Natural killer cell (primary cell): ENCODE results near the gene ZC3H6. TPM values are rescaled to one million over a fixed set of nuclear protein-coding genes. Genes with fewer than 3 reads are reported as not detected.

Experiments
- ATAC-seq, 3 donors: fragments of 150-1000 bp in 2 of 3; fragments of 200-7000 bp in 1 of 3; cut with Tn5 transposase; 1 replicate in 1 of 3; 2 replicates in 2 of 3; pipeline ENCODE4 v1.10.0; 2021; ENCODE audit warnings: mild to moderate bottlenecking in 2 of 3, moderate library complexity in 2 of 3
- DNase-seq, 2 donors: peaks; one replicate each; pipeline versions ENCODE4 v3.0.0 to v3.0.0-alpha.2; 2013 to 2021; ENCODE audit warnings: mixed read lengths in 1 of 2
- H3K27ac ChIP-seq: one replicate; pipeline ENCODE4 v1.5.1; 2013; ENCODE audit warnings: mild to moderate bottlenecking, low read length
- H3K27me3 ChIP-seq: one replicate; pipeline ENCODE4 v1.6.1; 2013; ENCODE audit warnings: low read length; ENCODE audit not compliant: control insufficient read depth, insufficient read depth
- H3K36me3 ChIP-seq: one replicate; pipeline ENCODE4 v1.6.1; 2013; ENCODE audit warnings: low read length; ENCODE audit not compliant: control insufficient read depth, insufficient read depth
- H3K4me1 ChIP-seq: one replicate; pipeline ENCODE4 v1.6.1; 2013; ENCODE audit warnings: low read length; ENCODE audit not compliant: control insufficient read depth, insufficient read depth
- H3K4me3 ChIP-seq: one replicate; pipeline ENCODE4 v1.5.1; 2013; ENCODE audit warnings: low read length
- H3K9me3 ChIP-seq: one replicate; pipeline ENCODE4 v1.6.1; 2013; ENCODE audit warnings: low read length; ENCODE audit not compliant: control insufficient read depth, insufficient read depth
- H3K27ac Mint-ChIP-seq, 2 donors: one replicate each; pipeline ENCODE4 v1.8.0; 2022; ENCODE audit warnings: mild to moderate bottlenecking in 2 of 2, mixed read lengths in 2 of 2, moderate library complexity in 1 of 2
- H3K27me3 Mint-ChIP-seq, 2 donors: one replicate each; pipeline ENCODE4 v1.8.0; 2022; ENCODE audit warnings: low read depth in 2 of 2, mixed read lengths in 2 of 2
- H3K36me3 Mint-ChIP-seq: one replicate; pipeline ENCODE4 v1.8.0; 2022; ENCODE audit warnings: mixed read lengths
- H3K4me1 Mint-ChIP-seq, 2 donors: one replicate each; pipeline ENCODE4 v1.8.0; 2022; ENCODE audit warnings: mixed read lengths in 2 of 2
- H3K4me3 Mint-ChIP-seq: one replicate; pipeline ENCODE4 v1.8.0; 2022; ENCODE audit warnings: mild to moderate bottlenecking, moderate library complexity, mixed read lengths
- H3K9me3 Mint-ChIP-seq, 2 donors: one replicate each; pipeline ENCODE4 v1.8.0; 2022; ENCODE audit warnings: mixed read lengths in 2 of 2
- WGBS: methylation state at CpG from one replicate; pipeline ENCODE4 v1.1.7; 2013; ENCODE audit warnings: missing lambda C conversion rate; ENCODE audit not compliant: insufficient coverage; 5-methylcytosine and 5-hydroxymethylcytosine counted together
- intact Hi-C: fragments of 100-400 bp; cut with micrococcal nuclease; formaldehyde crosslinking; loops from one replicate; pipeline ENCODE4 v1.14.2; 2022
- total RNA-seq, 4 donors: library from RNA; stranded (reverse); fragments of 120-200 nt in 1 of 4; gene quantifications; one replicate each; pipeline versions ENCODE4 v1.2.3 to v1.2.4, GENCODE V29; 2013 to 2022
- TF ChIP-seq, protein P1 (sequence below): fragments of 200-600 bp; IDR thresholded peaks from one replicate; pipeline ENCODE4 v1.8.0; 2022; ENCODE audit warnings: antibody characterized with exemption

Gene ZC3H6
- total RNA-seq, 3 donors from 2014 or later (not counting 1 experiment from before 2014, with no cell fraction given) = 13.1 to 17.3 (median 15.3) TPM

DNA sequence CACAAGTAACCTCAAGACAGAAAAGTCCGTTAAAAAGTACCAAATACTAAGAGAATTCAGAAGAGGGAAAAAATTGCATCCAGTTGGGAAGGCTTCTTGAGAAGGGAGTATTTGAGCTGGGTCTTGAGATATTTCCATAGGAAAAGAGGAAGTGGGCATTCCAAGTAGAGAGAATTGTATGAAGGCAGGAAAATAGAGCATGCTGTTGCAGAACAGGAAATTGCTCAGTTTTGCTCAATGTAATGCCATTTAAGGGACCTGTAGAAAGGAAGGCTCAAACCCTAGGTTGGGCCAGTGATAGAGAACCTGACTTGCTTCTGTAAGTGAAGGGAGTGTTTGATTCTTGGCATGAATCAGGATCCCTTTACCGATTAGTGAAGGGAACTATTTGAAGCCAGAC lies 19.5 kb upstream of the ZC3H6 start:
- peaks cover 14 to 18% of the 10 kb centered on the region in 2 donors for H3K4me1 Mint-ChIP-seq
- Histone ChIP-seq H3K9me3 (no peaks in the 10 kb centered on the region), H3K27ac (no peak overlapping the region), H3K4me1 (peaks cover 11% of the 10 kb centered on the region), H3K4me3 (no peak overlapping the region), H3K36me3 (no peaks in the 10 kb centered on the region), H3K27me3 (no peaks in the 10 kb centered on the region)
- H3K27ac Mint-ChIP-seq = no peak overlapping the region
- H3K36me3 Mint-ChIP-seq = no peaks in the 10 kb centered on the region
- intact Hi-C loops = loop anchor here (5.0 kb wide), 2 partner anchors 226 to 326 kb away; partner anchors contain the start of genes CHCHD5 and TTL
- H3K4me3 Mint-ChIP-seq = no peak overlapping the region
- no peak for DNase-seq
- 100% methylated on average over 1 of the region's 2 CpGs for WGBS
- H3K9me3 Mint-ChIP-seq = no peaks in the 10 kb centered on the region
- no peak for ATAC-seq
- TF ChIP-seq, protein P1, sequence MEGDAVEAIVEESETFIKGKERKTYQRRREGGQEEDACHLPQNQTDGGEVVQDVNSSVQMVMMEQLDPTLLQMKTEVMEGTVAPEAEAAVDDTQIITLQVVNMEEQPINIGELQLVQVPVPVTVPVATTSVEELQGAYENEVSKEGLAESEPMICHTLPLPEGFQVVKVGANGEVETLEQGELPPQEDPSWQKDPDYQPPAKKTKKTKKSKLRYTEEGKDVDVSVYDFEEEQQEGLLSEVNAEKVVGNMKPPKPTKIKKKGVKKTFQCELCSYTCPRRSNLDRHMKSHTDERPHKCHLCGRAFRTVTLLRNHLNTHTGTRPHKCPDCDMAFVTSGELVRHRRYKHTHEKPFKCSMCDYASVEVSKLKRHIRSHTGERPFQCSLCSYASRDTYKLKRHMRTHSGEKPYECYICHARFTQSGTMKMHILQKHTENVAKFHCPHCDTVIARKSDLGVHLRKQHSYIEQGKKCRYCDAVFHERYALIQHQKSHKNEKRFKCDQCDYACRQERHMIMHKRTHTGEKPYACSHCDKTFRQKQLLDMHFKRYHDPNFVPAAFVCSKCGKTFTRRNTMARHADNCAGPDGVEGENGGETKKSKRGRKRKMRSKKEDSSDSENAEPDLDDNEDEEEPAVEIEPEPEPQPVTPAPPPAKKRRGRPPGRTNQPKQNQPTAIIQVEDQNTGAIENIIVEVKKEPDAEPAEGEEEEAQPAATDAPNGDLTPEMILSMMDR = no peak
- no peaks in the 10 kb centered on the region for H3K27me3 Mint-ChIP-seq

- ATAC-seq (no peak), DNase-seq (no peak)
- 100% methylated on average over 2 of the region's 2 CpGs for WGBS
- Mint-ChIP-seq H3K27ac (no peak overlapping the region), H3K4me1 (peaks cover 14 to 18% of the 10 kb centered on the region in 2 donors), H3K36me3 (no peaks in the 10 kb centered on the region), H3K9me3 (no peaks in the 10 kb centered on the region), H3K27me3 (no peaks in the 10 kb centered on the region), H3K4me3 (no peak overlapping the region)
- H3K27me3 ChIP-seq = no peaks in the 10 kb centered on the region
- H3K36me3 ChIP-seq = no peaks in the 10 kb centered on the region
- H3K4me1 ChIP-seq = peaks cover 11% of the 10 kb centered on the region
- H3K27ac ChIP-seq = no peak overlapping the region
- no peaks in the 10 kb centered on the region for H3K9me3 ChIP-seq
- intact Hi-C loops = loop anchor here (5.0 kb wide), 2 partner anchors 226 to 326 kb away; partner anchors contain the start of genes CHCHD5 and TTL
- H3K4me3 ChIP-seq = no peak overlapping the region
- TF ChIP-seq, protein P1 = no peak
Observed at GRCh38 chr2:112256654-112257053, 18.7 kb upstream of the ZC3H6 start.

DNA sequence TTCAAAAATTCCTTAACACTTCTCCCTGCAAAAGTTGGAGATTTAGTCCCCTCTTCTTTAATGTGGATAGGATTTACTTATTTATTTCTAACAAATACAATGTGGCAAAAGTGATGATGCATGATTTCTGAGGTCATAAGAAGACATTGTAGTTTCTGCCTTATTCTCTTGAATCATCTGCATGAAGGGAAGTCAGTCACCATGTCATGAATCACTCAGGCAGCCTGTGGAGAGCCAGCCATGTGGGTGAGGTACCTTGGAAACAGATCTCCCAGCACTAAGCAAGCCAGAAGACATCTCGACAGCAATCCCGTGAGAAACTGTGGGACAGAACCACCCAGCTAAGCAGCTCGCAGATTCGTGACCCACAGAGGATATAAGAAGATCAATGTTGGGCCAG lies 17.8 kb upstream of the ZC3H6 start:
- intact Hi-C loops = loop anchor here (5.0 kb wide), 2 partner anchors 225 to 325 kb away; partner anchors contain the start of genes CHCHD5 and TTL
- H3K36me3 Mint-ChIP-seq = no peaks in the 10 kb centered on the region
- ATAC-seq (no peak), DNase-seq (no peak)
- no peak overlapping the region for H3K27ac Mint-ChIP-seq
- Histone ChIP-seq H3K9me3 (no peaks in the 10 kb centered on the region), H3K4me3 (no peak overlapping the region), H3K36me3 (no peaks in the 10 kb centered on the region), H3K27ac (no peak overlapping the region), H3K4me1 (peaks cover 11% of the 10 kb centered on the region), H3K27me3 (no peaks in the 10 kb centered on the region)
- H3K4me3 Mint-ChIP-seq = no peak overlapping the region
- H3K4me1 Mint-ChIP-seq = peaks cover 14 to 18% of the 10 kb centered on the region in 2 donors
- H3K27me3 Mint-ChIP-seq = peaks cover 0 to 2% of the 10 kb centered on the region in 2 donors
- TF ChIP-seq, protein P1 = no peak
- no peaks in the 10 kb centered on the region for H3K9me3 Mint-ChIP-seq
- WGBS = 81% methylated on average over 4 of the region's 4 CpGs
